GM12878 (cell line): ENCODE measurements around the gene HID1. TPM values are rescaled to one million over a fixed set of nuclear protein-coding genes. Genes with fewer than 3 reads are reported as not detected.

Experiments
- ATAC-seq: fragments of 200-7000 bp; cut with Tn5 transposase; 3 replicates; pipeline ENCODE4 v1.9.1; 2020; ENCODE audit warnings: mild to moderate bottlenecking, moderate library complexity
- BruUV-seq: library from RNA; stranded (reverse); fragments of 400-500 nt; replicated peaks from 2 replicates; lab custom pipeline; 2021; lab: Mats Ljungman, UMichigan
- CTCF ChIA-PET: fragments of 300-600 bp; sonication (Branson Sonifier 250); formaldehyde crosslinking; extraction: SDS; loops from one replicate; lab custom pipeline; 2021; ENCODE audit warnings: inconsistent platforms; lab: Yijun Ruan, JAX
- POLR2A ChIA-PET: fragments of 350-600 bp; formaldehyde crosslinking; extraction: SDS; loops from one replicate; lab custom pipeline; 2021; ENCODE audit warnings: inconsistent platforms; lab: Charles Lee
- RAD21 ChIA-PET: fragments of 300-600 bp; sonication (Branson Sonifier 250); formaldehyde crosslinking; loops from one replicate; lab custom pipeline; 2023; ENCODE audit warnings: antibody characterized with exemption; ENCODE audit not compliant: unreplicated experiment; lab: Charles Lee
- SMC1A ChIA-PET: fragments of 300-600 bp; sonication (Branson Sonifier 250); formaldehyde crosslinking; loops from one replicate; lab custom pipeline; 2023; ENCODE audit not compliant: unreplicated experiment, uncharacterized antibody; lab: Charles Lee
- DNase-seq: peaks from one replicate; pipeline ENCODE4 v3.0.0-alpha.2; 2011; ENCODE audit warnings: low read depth, low spot score
- FAIRE-seq: peaks from 3 replicates; lab custom pipeline; 2011; peaks lifted over from hg19 to GRCh38; lab: Jason Lieb, UNC
- H2AFZ ChIP-seq: 2 replicates; pipeline ENCODE4 v1.6.0; 2011; ENCODE audit warnings: low read depth, low read length, control low read depth; ENCODE audit not compliant: control insufficient read depth
- H3K27ac ChIP-seq: 2 replicates; pipeline ENCODE4 v1.5.1; 2011; ENCODE audit warnings: control low read depth; ENCODE audit not compliant: control insufficient read depth, insufficient read depth
- H3K27me3 ChIP-seq, 2 experiments: replicated peaks in 1 of 2; 2 replicates each; pipeline versions ENCODE4 v1.6.0 to v1.6.1; 2011; ENCODE audit warnings: low read length in 1 of 2; ENCODE audit not compliant: control insufficient read depth in 2 of 2, insufficient read depth in 2 of 2
- H3K36me3 ChIP-seq, 2 experiments: 2 replicates each; pipeline ENCODE4 v1.5.1; 2011; ENCODE audit warnings: low read length in 1 of 2; ENCODE audit not compliant: control insufficient read depth in 2 of 2, insufficient read depth in 2 of 2
- H3K4me1 ChIP-seq: 2 replicates; pipeline ENCODE4 v1.6.1; 2011; ENCODE audit warnings: mild to moderate bottlenecking, low read length, moderate library complexity, mixed read lengths; ENCODE audit not compliant: control insufficient read depth, insufficient read depth
- H3K4me2 ChIP-seq: 2 replicates; pipeline ENCODE4 v1.6.0; 2011; ENCODE audit warnings: control low read depth; ENCODE audit not compliant: control insufficient read depth, insufficient read depth
- H3K4me3 ChIP-seq: fragments of 200-600 bp; sonication (generic); 2 replicates; pipeline ENCODE4 v1.5.1; 2016
- H3K79me2 ChIP-seq: 2 replicates; pipeline ENCODE4 v1.6.0; 2011; ENCODE audit warnings: low read length; ENCODE audit not compliant: control insufficient read depth, insufficient read depth
- H3K9ac ChIP-seq: 2 replicates; pipeline ENCODE4 v1.8.0; 2011; ENCODE audit warnings: low read length, control low read depth, mixed read lengths; ENCODE audit not compliant: control insufficient read depth, insufficient read depth
- H3K9me3 ChIP-seq: replicated peaks from 3 replicates; pipeline ENCODE4 v1.5.1; 2011; ENCODE audit warnings: mild to moderate bottlenecking, low read length; ENCODE audit not compliant: control insufficient read depth, insufficient read depth
- H4K20me1 ChIP-seq: 2 replicates; pipeline ENCODE4 v1.6.0; 2011; ENCODE audit not compliant: control insufficient read depth, insufficient read depth
- CBFB ChIP-seq: IDR thresholded peaks from 2 replicates; pipeline ENCODE4 v1.6.1; 2016; ENCODE audit warnings: antibody characterized with exemption, low read depth
- KAT2A ChIP-seq: conservative IDR thresholded peaks from 2 replicates; pipeline ENCODE4 v1.6.1; 2011; ENCODE audit warnings: low read depth, low read length; ENCODE audit not compliant: control insufficient read depth
- NFIC ChIP-seq: IDR thresholded peaks from 2 replicates; pipeline ENCODE4 v1.6.1; 2012; ENCODE audit warnings: low read depth, mild to moderate bottlenecking, inconsistent platforms, low read length, moderate library complexity
- PAX5 ChIP-seq: IDR thresholded peaks from 2 replicates; pipeline ENCODE4 v1.6.1; 2011; ENCODE audit warnings: low read depth, low read length, borderline replicate concordance
- TARDBP ChIP-seq: IDR thresholded peaks from 2 replicates; pipeline ENCODE4 v1.6.1; 2016; ENCODE audit warnings: borderline replicate concordance
- ZNF592 ChIP-seq: fragments of 450-650 bp; IDR thresholded peaks from 2 replicates; pipeline ENCODE4 v1.6.1; 2017; ENCODE audit warnings: mild to moderate bottlenecking, moderate library complexity
- WGBS: methylation state at CpG from one replicate; pipeline ENCODE4 v1.1.6; 2016; ENCODE audit warnings: low lambda C conversion rate; ENCODE audit not compliant: insufficient replicate concordance, insufficient coverage; ENCODE audit errors: missing lambda C conversion rate; 5-methylcytosine and 5-hydroxymethylcytosine counted together
- in situ Hi-C: fragments of 300-500 bp; cut with MboI; formaldehyde crosslinking; loops from 9 replicates; pipeline ENCODE4 v1.14.3; 2018; ENCODE audit warnings: mixed read lengths
- intact Hi-C: fragments of 100-400 bp; cut with micrococcal nuclease; formaldehyde crosslinking; loops from one replicate; pipeline ENCODE4 v1.14.2; 2022; ENCODE audit not compliant: unreplicated experiment
- polyA plus RNA-seq, 11 experiments: library from polyadenylated mRNA; depleted of rRNA in 4 of 11; unstranded in 6 of 11; stranded (reverse) in 5 of 11; fragments of >200 nt; fragmentation: Nextera tagmentation in 4 of 11; fragmentation: Illumina TruSeq in 1 of 11; extraction: Ambion mirVana in 4 of 11; extraction: Trizol in 1 of 11; gene quantifications; 1 replicate in 1 of 11; 2 replicates in 10 of 11; pipeline versions ENCODE4 v1.2.1 to v1.2.3, GENCODE V29; 2011 to 2016; ENCODE audit warnings: inconsistent platforms in 2 of 11, missing spikeins in 2 of 11, low read depth in 1 of 11
- total RNA-seq, 4 experiments: library from RNA; depleted of rRNA in 3 of 4; stranded (reverse); fragments of >200 nt in 3 of 4; fragmentation: Illumina TruSeq in 1 of 4; extraction: Trizol in 1 of 4; gene quantifications; 2 replicates each; pipeline versions ENCODE4 v1.2.1 to v1.2.3, GENCODE V29; 2013 to 2021
- TF ChIP-seq, protein P1 (sequence below): fragments of 450-650 bp; IDR thresholded peaks from 2 replicates; pipeline ENCODE4 v1.6.1; 2017; ENCODE audit warnings: antibody characterized with exemption, mild to moderate bottlenecking, moderate library complexity
- TF ChIP-seq, protein P2 (sequence below): fragments of 450-650 bp; formaldehyde crosslinking; IDR thresholded peaks from 2 replicates; pipeline ENCODE4 v1.5.0; 2022; ENCODE audit warnings: mild to moderate bottlenecking, missing genetic modification characterization

The HID1 gene
- total and polyA plus RNA-seq, 10 of the 15 experiments (the other 5 are each of a cell fraction or from before 2014, with no cell fraction given): 0.04 to 0.77 (median 0.32) TPM; not detected in 2

DNA sequence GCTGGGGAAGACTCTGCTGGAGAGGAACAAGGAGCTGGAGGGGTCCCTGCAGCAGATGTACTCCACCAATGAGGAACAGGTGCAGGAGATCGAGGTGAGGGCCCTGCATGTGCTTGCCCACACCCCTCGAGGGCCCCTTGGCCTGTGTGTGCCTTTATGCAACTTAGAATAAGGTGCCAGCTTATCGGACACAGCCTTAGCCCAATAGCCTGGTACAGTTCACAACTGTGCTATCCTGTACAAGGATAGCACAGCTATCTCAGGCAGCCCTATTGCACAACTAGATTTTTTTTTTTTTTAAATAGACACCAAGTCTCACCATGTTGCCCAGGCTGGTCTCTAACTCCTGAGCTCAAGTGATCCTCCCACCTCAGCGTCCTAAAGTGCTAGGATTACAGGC, 27.0 kb upstream of the HID1 start:
- Histone ChIP-seq H3K27me3 (no peaks in the 10 kb centered on the region), H2AFZ (no peak overlapping the region), H3K4me3 (no peak overlapping the region), H3K4me1 (no peaks in the 10 kb centered on the region), H3K4me2 (no peak overlapping the region), H3K79me2 (no peaks in the 10 kb centered on the region), H3K9me3 (no peaks in the 10 kb centered on the region), H3K27ac (no peak overlapping the region), H4K20me1 (no peaks in the 10 kb centered on the region), H3K36me3 (no peaks in the 10 kb centered on the region), H3K9ac (no peak overlapping the region)
- ChIA-PET SMC1A (interaction anchor here (1.3 to 1.7 kb wide), 3 partner anchors 8 to 38 kb away, joined by 3 to 7 read pairs (median 3); no protein-coding TSS in a partner anchor), POLR2A (interaction anchor here (0.6 kb wide), 1 partner anchor 99 kb away, joined by 3 read pairs; no protein-coding TSS in a partner anchor), RAD21 (interaction anchor here (1.2 kb wide), 1 partner anchor 94 kb away, joined by 3 read pairs; no protein-coding TSS in a partner anchor), CTCF (interaction anchor here (3.4 kb wide), 1 partner anchor 38 kb away, joined by 11 read pairs; no protein-coding TSS in a partner anchor)
- 19% methylated on average over 4 of the region's 4 CpGs for WGBS
- DNase-seq (no peak), FAIRE-seq (no peak), ATAC-seq (no peak)
- TF ChIP-seq PAX5: no peak
- TF ChIP-seq CBFB: no peak
- TF ChIP-seq, protein P1, sequence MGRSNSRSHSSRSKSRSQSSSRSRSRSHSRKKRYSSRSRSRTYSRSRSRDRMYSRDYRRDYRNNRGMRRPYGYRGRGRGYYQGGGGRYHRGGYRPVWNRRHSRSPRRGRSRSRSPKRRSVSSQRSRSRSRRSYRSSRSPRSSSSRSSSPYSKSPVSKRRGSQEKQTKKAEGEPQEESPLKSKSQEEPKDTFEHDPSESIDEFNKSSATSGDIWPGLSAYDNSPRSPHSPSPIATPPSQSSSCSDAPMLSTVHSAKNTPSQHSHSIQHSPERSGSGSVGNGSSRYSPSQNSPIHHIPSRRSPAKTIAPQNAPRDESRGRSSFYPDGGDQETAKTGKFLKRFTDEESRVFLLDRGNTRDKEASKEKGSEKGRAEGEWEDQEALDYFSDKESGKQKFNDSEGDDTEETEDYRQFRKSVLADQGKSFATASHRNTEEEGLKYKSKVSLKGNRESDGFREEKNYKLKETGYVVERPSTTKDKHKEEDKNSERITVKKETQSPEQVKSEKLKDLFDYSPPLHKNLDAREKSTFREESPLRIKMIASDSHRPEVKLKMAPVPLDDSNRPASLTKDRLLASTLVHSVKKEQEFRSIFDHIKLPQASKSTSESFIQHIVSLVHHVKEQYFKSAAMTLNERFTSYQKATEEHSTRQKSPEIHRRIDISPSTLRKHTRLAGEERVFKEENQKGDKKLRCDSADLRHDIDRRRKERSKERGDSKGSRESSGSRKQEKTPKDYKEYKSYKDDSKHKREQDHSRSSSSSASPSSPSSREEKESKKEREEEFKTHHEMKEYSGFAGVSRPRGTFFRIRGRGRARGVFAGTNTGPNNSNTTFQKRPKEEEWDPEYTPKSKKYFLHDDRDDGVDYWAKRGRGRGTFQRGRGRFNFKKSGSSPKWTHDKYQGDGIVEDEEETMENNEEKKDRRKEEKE: no peak
- no peak for TF ChIP-seq TARDBP
- TF ChIP-seq, protein P2, sequence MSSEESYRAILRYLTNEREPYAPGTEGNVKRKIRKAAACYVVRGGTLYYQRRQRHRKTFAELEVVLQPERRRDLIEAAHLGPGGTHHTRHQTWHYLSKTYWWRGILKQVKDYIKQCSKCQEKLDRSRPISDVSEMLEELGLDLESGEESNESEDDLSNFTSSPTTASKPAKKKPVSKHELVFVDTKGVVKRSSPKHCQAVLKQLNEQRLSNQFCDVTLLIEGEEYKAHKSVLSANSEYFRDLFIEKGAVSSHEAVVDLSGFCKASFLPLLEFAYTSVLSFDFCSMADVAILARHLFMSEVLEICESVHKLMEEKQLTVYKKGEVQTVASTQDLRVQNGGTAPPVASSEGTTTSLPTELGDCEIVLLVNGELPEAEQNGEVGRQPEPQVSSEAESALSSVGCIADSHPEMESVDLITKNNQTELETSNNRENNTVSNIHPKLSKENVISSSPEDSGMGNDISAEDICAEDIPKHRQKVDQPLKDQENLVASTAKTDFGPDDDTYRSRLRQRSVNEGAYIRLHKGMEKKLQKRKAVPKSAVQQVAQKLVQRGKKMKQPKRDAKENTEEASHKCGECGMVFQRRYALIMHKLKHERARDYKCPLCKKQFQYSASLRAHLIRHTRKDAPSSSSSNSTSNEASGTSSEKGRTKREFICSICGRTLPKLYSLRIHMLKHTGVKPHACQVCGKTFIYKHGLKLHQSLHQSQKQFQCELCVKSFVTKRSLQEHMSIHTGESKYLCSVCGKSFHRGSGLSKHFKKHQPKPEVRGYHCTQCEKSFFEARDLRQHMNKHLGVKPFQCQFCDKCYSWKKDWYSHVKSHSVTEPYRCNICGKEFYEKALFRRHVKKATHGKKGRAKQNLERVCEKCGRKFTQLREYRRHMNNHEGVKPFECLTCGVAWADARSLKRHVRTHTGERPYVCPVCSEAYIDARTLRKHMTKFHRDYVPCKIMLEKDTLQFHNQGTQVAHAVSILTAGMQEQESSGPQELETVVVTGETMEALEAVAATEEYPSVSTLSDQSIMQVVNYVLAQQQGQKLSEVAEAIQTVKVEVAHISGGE (CRISPR knock-in tag): no peak
- no peak for TF ChIP-seq NFIC
- no peak for TF ChIP-seq KAT2A
- no peak for TF ChIP-seq ZNF592
- in situ Hi-C loops: no loop called here
- BruUV-seq: no TSS peak
- intact Hi-C loops: no loop called here
